Esophagus (tissue), 2 donors: ENCODE results near the gene TMEM123. TPM values are rescaled to one million over a fixed set of nuclear protein-coding genes. Genes with fewer than 3 reads are reported as not detected.
"Not testable (repeated sequence)": the region's sequence is repeated elsewhere in the genome, so short reads cannot be mapped to it uniquely, and the experiment has no call there.

Source experiments
- H3K27ac ChIP-seq, 2 donors: one replicate each; pipeline ENCODE4 v1.5.1; 2013; ENCODE audit warnings: low read depth in 2 of 2, mild to moderate bottlenecking in 2 of 2, inconsistent platforms in 1 of 2, low read length in 1 of 2, moderate library complexity in 1 of 2
- H3K27me3 ChIP-seq, 2 donors: one replicate each; pipeline ENCODE4 v1.6.1; 2013; ENCODE audit warnings: low read length in 2 of 2, control low read depth in 1 of 2, mild to moderate bottlenecking in 1 of 2; ENCODE audit not compliant: insufficient read depth in 2 of 2, control insufficient read depth in 1 of 2
- H3K36me3 ChIP-seq, 2 donors: one replicate each; pipeline ENCODE4 v1.6.1; 2013; ENCODE audit warnings: low read length in 1 of 2; ENCODE audit not compliant: control insufficient read depth in 2 of 2, insufficient read depth in 2 of 2
- H3K4me1 ChIP-seq, 2 donors: one replicate each; pipeline ENCODE4 v1.6.1; 2013; ENCODE audit warnings: low read length in 1 of 2; ENCODE audit not compliant: control insufficient read depth in 2 of 2, insufficient read depth in 2 of 2
- H3K4me3 ChIP-seq, 2 donors: one replicate each; pipeline ENCODE4 v1.5.1; 2013; ENCODE audit warnings: low read length in 2 of 2, mild to moderate bottlenecking in 2 of 2, low read depth in 1 of 2, moderate library complexity in 1 of 2
- H3K9me3 ChIP-seq, 2 donors: one replicate each; pipeline ENCODE4 v1.6.1; 2013; ENCODE audit warnings: mild to moderate bottlenecking in 2 of 2, low read depth in 1 of 2, low read length in 1 of 2, moderate library complexity in 1 of 2; ENCODE audit not compliant: control insufficient read depth in 2 of 2, insufficient read depth in 1 of 2
- WGBS, 2 donors: extraction: QIAGEN DNeasy Blood & Tissue Kit; methylation state at CpG; one replicate each; pipeline ENCODE4 v1.1.7; 2013; 5-methylcytosine and 5-hydroxymethylcytosine counted together
- polyA plus RNA-seq, 2 donors: library from polyadenylated mRNA; stranded (reverse); fragments of 200-250 nt; gene quantifications; one replicate each; pipeline ENCODE4 v1.2.3, GENCODE V29; 2013
- donor health status: healthy with polysubstance abuse.
- donor health status: Bipolar disorder and iron deficiency.

TMEM123 gene
- polyA plus RNA-seq, 2 donors = 24.5 to 46.2 TPM

- H3K9me3 ChIP-seq, H3K4me3 ChIP-seq, H3K27ac ChIP-seq, H3K36me3 ChIP-seq, H3K27me3 ChIP-seq, H3K4me1 ChIP-seq: not testable (repeated sequence)
- WGBS, 2 donors = 76 to 80% methylated on average over 4 of the region's 4 CpGs
These were observed 8.4 kb downstream of the TMEM123 start for GRCh38 chr11:102444142-102444541.

- H3K9me3 ChIP-seq, H3K27me3 ChIP-seq, H3K4me3 ChIP-seq, H3K36me3 ChIP-seq, H3K27ac ChIP-seq, H3K4me1 ChIP-seq: not testable (repeated sequence)
- 56 to 60% methylated on average over 4 of the region's 4 CpGs for whole genome bisulfite sequencing, 2 donors
These were observed 13.6 kb downstream of the TMEM123 start for GRCh38 chr11:102439063-102439363.

GRCh38 chr11:102438311-102439062 lies 14.1 kb downstream of the TMEM123 start:
- Histone ChIP-seq H3K36me3 (no peaks in the 10 kb centered on the region), H3K9me3 (no peaks in the 10 kb centered on the region), H3K27ac (no peak overlapping the region), H3K27me3 (no peaks in the 10 kb centered on the region), H3K4me1 (no peaks in the 10 kb centered on the region), H3K4me3 (no peak overlapping the region)
- WGBS, 2 donors = 80 to 84% methylated on average over 18 of the region's 18 CpGs

- Histone ChIP-seq H3K36me3 (peaks cover 0 to 3% of the 10 kb centered on the region in 2 donors), H3K27me3 (no peaks in the 10 kb centered on the region), H3K4me1 (no peaks in the 10 kb centered on the region), H3K27ac (no peak overlapping the region), H3K4me3 (no peak overlapping the region), H3K9me3 (no peaks in the 10 kb centered on the region)
- 77 to 78% methylated on average over 2 of the region's 2 CpGs for WGBS, 2 donors
These were observed 14.8 kb downstream of the TMEM123 start for GRCh38 chr11:102437727-102438126.

GRCh38 chr11:102436976-102437375 lies 15.6 kb downstream of the TMEM123 start:
- Histone ChIP-seq H3K9me3 (no peaks in the 10 kb centered on the region), H3K27ac (no peak overlapping the region), H3K4me3 (no peak overlapping the region), H3K27me3 (no peaks in the 10 kb centered on the region), H3K4me1 (no peaks in the 10 kb centered on the region), H3K36me3 (peaks cover 0 to 5% of the 10 kb centered on the region in 2 donors)
- WGBS, 2 donors = 84 to 88% methylated on average over 2 of the region's 2 CpGs

GRCh38 chr11:102436561-102436960 lies 16.0 kb downstream of the TMEM123 start:
- Histone ChIP-seq H3K27me3 (no peaks in the 10 kb centered on the region), H3K36me3 (peaks cover 0 to 5% of the 10 kb centered on the region in 2 donors), H3K9me3 (no peaks in the 10 kb centered on the region), H3K4me3 (no peak overlapping the region), H3K27ac (no peak overlapping the region), H3K4me1 (no peaks in the 10 kb centered on the region)
- WGBS, 2 donors = 75 to 80% methylated on average over 3 of the region's 3 CpGs

- peaks cover 0 to 5% of the 10 kb centered on the region in 2 donors for H3K36me3 ChIP-seq
- no peaks in the 10 kb centered on the region for H3K4me1 ChIP-seq
- H3K9me3 ChIP-seq = no peaks in the 10 kb centered on the region
- H3K27ac ChIP-seq = no peak overlapping the region
- 91 to 94% methylated on average over 3 of the region's 3 CpGs for WGBS, 2 donors
- H3K4me3 ChIP-seq = no peak overlapping the region
- no peaks in the 10 kb centered on the region for H3K27me3 ChIP-seq
These were observed 16.9 kb downstream of the TMEM123 start for GRCh38 chr11:102435688-102436087.

GRCh38 chr11:102433571-102433970 lies 19.0 kb downstream of the TMEM123 start:
- not testable (repeated sequence) for H3K36me3 ChIP-seq, H3K27me3 ChIP-seq, H3K4me3 ChIP-seq, H3K27ac ChIP-seq, H3K9me3 ChIP-seq, H3K4me1 ChIP-seq
- 85 to 94% methylated on average over 3 of the region's 3 CpGs for WGBS, 2 donors

- not testable (repeated sequence) for H3K27ac ChIP-seq, H3K36me3 ChIP-seq, H3K9me3 ChIP-seq, H3K4me3 ChIP-seq, H3K4me1 ChIP-seq, H3K27me3 ChIP-seq
- 95 to 96% methylated on average over 2 of the region's 2 CpGs for WGBS, 2 donors
These were observed 20.0 kb downstream of the TMEM123 start for GRCh38 chr11:102432560-102432959.

- H3K9me3 ChIP-seq = no peaks in the 10 kb centered on the region
- H3K36me3 ChIP-seq = peaks cover 0 to 5% of the 10 kb centered on the region in 2 donors
- peaks cover 0 to 3% of the 10 kb centered on the region in 2 donors for H3K4me1 ChIP-seq
- no peak overlapping the region for H3K27ac ChIP-seq
- WGBS, 2 donors = 98 to 100% methylated on average over 2 of the region's 2 CpGs
- no peaks in the 10 kb centered on the region for H3K27me3 ChIP-seq
- H3K4me3 ChIP-seq = no peak overlapping the region
These were observed 21.2 kb downstream of the TMEM123 start for GRCh38 chr11:102431404-102431803.
